GM06990 (cell line): ENCODE measurements around the gene HORMAD2.

Experiments
- DNase-seq: peaks from one replicate; pipeline ENCODE4 v3.0.0-alpha.2; 2011; ENCODE audit not compliant: insufficient read length; ENCODE audit errors: extremely low read depth
- H3K27me3 ChIP-seq: replicated peaks from 2 replicates; pipeline ENCODE4 v1.6.0; 2011; ENCODE audit warnings: low read length; ENCODE audit not compliant: control insufficient read depth, insufficient read depth
- H3K36me3 ChIP-seq: 2 replicates; pipeline ENCODE4 v1.5.1; 2011; ENCODE audit warnings: low read length; ENCODE audit not compliant: control insufficient read depth, insufficient read depth
- H3K4me3 ChIP-seq: replicated peaks from 2 replicates; pipeline ENCODE4 v1.5.1; 2011; ENCODE audit warnings: low read depth, mild to moderate bottlenecking, control low read depth, low read length
- TF ChIP-seq, protein P1 (sequence below): IDR thresholded peaks from 2 replicates; pipeline ENCODE4 v1.5.1; 2011; ENCODE audit warnings: low read length, control low read depth, mild to moderate bottlenecking, inconsistent platforms; ENCODE audit not compliant: insufficient read depth, poor library complexity, severe bottlenecking

The HORMAD2 gene

DNA sequence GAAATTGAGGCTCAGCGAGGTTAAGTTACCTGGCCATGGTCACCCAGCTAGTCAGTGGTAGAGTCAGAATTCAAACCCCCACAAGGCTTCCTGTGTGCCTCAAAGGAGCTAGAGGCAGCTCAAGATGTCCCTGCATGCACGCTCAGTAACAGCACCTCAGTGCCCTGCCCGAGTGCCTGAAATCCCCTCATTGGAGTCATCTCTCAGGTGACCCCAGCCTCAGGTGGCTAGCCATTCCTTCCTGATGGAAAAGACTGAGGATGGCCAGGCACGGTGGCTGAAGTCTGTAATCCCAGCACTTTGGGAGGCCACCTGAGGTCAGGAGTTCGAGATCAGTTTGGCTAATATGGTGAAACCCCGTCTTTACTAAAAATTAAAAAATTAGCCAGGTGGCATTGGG, 129.4 kb downstream of the HORMAD2 start:
- no peak for DNase-seq
- TF ChIP-seq, protein P1, sequence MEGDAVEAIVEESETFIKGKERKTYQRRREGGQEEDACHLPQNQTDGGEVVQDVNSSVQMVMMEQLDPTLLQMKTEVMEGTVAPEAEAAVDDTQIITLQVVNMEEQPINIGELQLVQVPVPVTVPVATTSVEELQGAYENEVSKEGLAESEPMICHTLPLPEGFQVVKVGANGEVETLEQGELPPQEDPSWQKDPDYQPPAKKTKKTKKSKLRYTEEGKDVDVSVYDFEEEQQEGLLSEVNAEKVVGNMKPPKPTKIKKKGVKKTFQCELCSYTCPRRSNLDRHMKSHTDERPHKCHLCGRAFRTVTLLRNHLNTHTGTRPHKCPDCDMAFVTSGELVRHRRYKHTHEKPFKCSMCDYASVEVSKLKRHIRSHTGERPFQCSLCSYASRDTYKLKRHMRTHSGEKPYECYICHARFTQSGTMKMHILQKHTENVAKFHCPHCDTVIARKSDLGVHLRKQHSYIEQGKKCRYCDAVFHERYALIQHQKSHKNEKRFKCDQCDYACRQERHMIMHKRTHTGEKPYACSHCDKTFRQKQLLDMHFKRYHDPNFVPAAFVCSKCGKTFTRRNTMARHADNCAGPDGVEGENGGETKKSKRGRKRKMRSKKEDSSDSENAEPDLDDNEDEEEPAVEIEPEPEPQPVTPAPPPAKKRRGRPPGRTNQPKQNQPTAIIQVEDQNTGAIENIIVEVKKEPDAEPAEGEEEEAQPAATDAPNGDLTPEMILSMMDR, result no peak
- Histone ChIP-seq H3K36me3 (no peaks in the 10 kb centered on the region), H3K4me3 (no peak overlapping the region), H3K27me3 (no peaks in the 10 kb centered on the region; the same call in 1 of the 2 replicates)

DNA sequence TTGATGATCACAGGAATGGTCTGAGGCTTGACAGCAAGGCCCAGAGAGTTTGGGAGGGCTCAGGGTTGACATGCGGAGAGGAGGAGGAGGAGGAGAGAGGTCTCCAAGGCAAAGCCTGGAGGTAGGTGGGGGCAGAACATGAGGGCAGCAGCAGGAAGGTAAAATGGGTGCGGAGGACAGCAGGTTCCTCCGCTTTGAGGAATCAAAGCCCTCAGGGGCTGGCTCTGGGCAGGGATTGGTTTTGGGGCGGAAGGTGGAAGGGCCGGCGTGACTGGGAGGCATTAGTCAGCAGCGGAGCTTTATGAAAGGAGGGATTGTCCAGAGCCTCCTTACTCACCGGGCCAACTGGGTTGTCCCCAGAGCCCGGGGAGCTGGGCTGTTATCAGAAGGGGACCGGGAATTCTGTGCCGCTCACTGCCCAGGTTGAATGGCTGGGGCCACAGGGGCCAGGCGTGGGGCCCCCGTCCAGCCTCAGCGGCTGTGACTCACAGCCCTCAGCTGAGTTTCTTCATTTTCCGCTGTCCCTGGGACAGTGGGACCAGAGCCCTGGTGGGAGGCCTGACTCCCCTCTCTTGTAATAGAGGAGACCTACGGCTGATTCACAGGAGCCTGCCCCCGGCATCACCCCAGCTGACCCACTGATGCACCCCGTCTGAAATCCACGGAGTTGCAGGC, 130.1 kb downstream of the HORMAD2 start:
- Histone ChIP-seq H3K27me3 (no peaks in the 10 kb centered on the region; the same call in none of the 2 replicates), H3K36me3 (no peaks in the 10 kb centered on the region), H3K4me3 (no peak overlapping the region)
- TF ChIP-seq, protein P1, result no peak
- no peak for DNase-seq

DNA sequence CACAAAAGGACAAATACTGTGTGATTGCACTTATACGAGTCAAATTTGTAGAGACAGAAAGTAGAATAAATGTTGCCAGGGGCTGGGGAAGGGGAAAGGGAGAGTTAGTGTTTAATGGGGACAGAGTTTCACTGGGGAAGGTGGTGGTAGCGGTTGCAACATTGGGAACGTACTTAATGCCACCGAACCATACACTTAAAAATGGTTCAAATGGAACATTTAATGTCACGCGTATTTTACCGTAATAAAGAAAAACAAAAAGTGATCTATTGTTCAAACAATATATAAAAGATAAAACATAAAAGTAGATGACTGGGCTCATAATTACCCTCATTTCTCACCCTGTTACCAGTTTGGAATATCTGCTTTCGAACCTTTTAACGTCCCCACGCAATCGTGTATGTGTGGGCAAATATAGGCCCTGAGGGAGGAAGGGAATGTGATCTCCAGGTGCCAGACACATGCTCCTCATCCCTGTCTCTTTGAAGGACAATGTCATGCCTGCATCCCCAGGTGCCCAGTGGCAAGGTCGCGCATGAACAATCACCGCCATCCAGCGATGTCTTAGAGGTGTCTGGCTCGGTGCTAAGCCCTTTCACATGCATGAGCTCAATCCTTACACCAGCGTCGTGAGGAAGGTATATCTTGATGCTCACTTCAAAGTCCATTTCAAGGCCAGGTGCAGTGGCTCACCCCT, 131.0 kb downstream of the HORMAD2 start:
- Histone ChIP-seq H3K4me3 (no peak overlapping the region), H3K27me3 (no peaks in the 10 kb centered on the region; the same call in none of the 2 replicates), H3K36me3 (no peaks in the 10 kb centered on the region)
- TF ChIP-seq, protein P1, result no peak
- no peak for DNase-seq

DNA sequence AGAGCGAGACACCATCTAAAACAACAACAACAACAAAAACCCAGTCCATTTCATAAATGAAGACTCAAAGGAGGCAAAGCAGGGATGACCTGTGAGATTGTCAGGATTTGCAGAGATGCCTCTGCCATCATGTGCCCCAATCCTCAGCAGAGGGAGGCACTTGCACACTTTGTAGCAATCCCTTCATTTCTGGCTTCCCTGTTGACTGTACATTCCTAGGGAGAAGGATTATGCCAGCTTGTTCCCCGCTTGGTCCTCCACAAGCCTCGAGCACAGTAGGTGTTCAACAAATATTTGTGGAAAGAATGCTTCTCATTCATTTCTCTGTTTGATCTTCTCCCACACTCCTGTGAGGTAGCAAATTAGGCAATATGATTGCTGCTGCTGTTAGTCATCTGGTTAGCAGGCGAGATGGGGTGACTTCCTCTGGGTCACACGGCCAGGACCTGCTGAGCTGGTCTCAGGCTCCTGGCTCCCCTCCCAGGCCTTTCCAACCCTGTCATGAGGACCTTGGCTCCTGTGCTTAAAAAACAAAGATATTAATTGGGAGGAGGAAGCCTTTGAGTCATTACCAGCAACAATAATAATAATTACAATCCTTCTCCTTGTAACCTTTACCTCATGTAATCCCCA, 132.2 kb downstream of the HORMAD2 start:
- no peak overlapping the region for H3K4me3 ChIP-seq
- TF ChIP-seq, protein P1, result no peak
- no peaks in the 10 kb centered on the region; the same call in none of the 2 replicates for H3K27me3 ChIP-seq
- no peak for DNase-seq
- H3K36me3 ChIP-seq, result no peaks in the 10 kb centered on the region

DNA sequence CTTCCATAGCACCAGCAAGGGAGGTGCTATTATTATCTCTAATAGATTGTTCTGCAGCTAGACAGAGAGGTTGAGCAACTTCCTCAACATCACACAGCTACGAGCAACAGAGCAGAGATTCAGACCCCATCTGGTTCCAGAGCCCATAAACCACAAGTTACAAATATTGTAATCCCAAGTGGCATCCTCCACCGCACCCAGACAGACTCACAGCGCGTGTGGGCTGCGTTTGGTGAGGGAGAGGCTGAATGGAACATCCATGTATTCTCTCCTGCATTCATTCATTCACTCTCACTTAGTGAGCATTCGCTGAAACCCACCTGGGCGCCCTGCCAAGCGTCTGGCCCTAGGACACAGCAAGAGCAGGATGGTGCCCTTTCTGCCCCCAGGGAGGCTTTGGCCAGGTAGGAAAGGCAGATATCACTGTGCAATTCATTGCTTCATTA, 132.8 kb downstream of the HORMAD2 start:
- no peaks in the 10 kb centered on the region for H3K36me3 ChIP-seq

More for the DNA sequence above, 132.8 kb downstream of the HORMAD2 start:
- TF ChIP-seq, protein P1, result no peak
- no peak for DNase-seq
- Histone ChIP-seq H3K27me3 (no peaks in the 10 kb centered on the region; the same call in none of the 2 replicates), H3K4me3 (no peak overlapping the region)
